MM.1S (cell line): ENCODE results near the gene PSKH1.

ENCODE experiments used
- DNase-seq: peaks from one replicate; pipeline ENCODE4 v3.0.0-alpha.2; 2015
- H2AFZ ChIP-seq: fragments of 300-600 bp; sonication (generic); 2 replicates; pipeline ENCODE4 v1.6.0; 2016; ENCODE audit warnings: antibody characterized with exemption, low read length
- H3F3A ChIP-seq: fragments of 300-600 bp; sonication (generic); 2 replicates; pipeline ENCODE4 v1.6.1; 2016; ENCODE audit warnings: mild to moderate bottlenecking, antibody characterized with exemption, low read length, moderate library complexity, mixed read lengths; ENCODE audit not compliant: insufficient read depth
- H3K27ac ChIP-seq: fragments of 300-600 bp; sonication (generic); 2 replicates; pipeline ENCODE4 v1.5.1; 2016; ENCODE audit warnings: mild to moderate bottlenecking, low read length
- H3K27me3 ChIP-seq: fragments of 300-600 bp; sonication (generic); replicated peaks from 2 replicates; pipeline ENCODE4 v1.6.0; 2016; ENCODE audit warnings: low read length; ENCODE audit not compliant: insufficient read depth
- H3K36me3 ChIP-seq: fragments of 300-600 bp; sonication (generic); replicated peaks from 2 replicates; pipeline ENCODE4 v1.6.1; 2016; ENCODE audit warnings: mild to moderate bottlenecking, low read length, mixed read lengths; ENCODE audit not compliant: insufficient read depth
- H3K4me1 ChIP-seq: fragments of 300-600 bp; sonication (generic); 2 replicates; pipeline ENCODE4 v1.6.1; 2016; ENCODE audit warnings: low read length, mixed read lengths
- H3K4me2 ChIP-seq: fragments of 300-600 bp; sonication (generic); 2 replicates; pipeline ENCODE4 v1.6.0; 2016; ENCODE audit warnings: low read depth, low read length
- H3K4me3 ChIP-seq: fragments of 300-600 bp; sonication (generic); 2 replicates; pipeline ENCODE4 v1.5.1; 2016; ENCODE audit warnings: low read length, mixed read lengths
- H3K79me2 ChIP-seq: fragments of 300-600 bp; sonication (generic); 2 replicates; pipeline ENCODE4 v1.6.1; 2016; ENCODE audit warnings: mixed run types, low read length, mixed read lengths
- H3K9ac ChIP-seq: fragments of 300-600 bp; sonication (generic); 2 replicates; pipeline ENCODE4 v1.6.1; 2016; ENCODE audit warnings: low read length, mixed read lengths
- H3K9me2 ChIP-seq: fragments of 300-600 bp; sonication (generic); replicated peaks from 2 replicates; pipeline ENCODE4 v1.6.1; 2016; ENCODE audit warnings: mild to moderate bottlenecking, low read length, mixed read lengths; ENCODE audit not compliant: insufficient read depth
- H3K9me3 ChIP-seq: fragments of 300-600 bp; sonication (generic); replicated peaks from 2 replicates; pipeline ENCODE4 v1.6.1; 2016; ENCODE audit warnings: mild to moderate bottlenecking, low read length, mixed read lengths; ENCODE audit not compliant: insufficient read depth
- H4K20me1 ChIP-seq: fragments of 300-600 bp; sonication (generic); 2 replicates; pipeline ENCODE4 v1.6.1; 2016; ENCODE audit warnings: mild to moderate bottlenecking, low read length, moderate library complexity, mixed read lengths; ENCODE audit not compliant: insufficient read depth
- CTCF ChIP-seq: fragments of 300-600 bp; sonication (generic); IDR thresholded peaks from 2 replicates; pipeline ENCODE4 v1.5.1; 2016; ENCODE audit warnings: antibody characterized with exemption, low read length, mixed read lengths
- EZH2 ChIP-seq: fragments of 300-600 bp; sonication (generic); optimal IDR thresholded peaks from 2 replicates; pipeline ENCODE3; 2017; ENCODE audit warnings: low read depth, mild to moderate bottlenecking, antibody characterized with exemption, low read length, mixed read lengths
- EZH2phosphoT487 ChIP-seq: fragments of 300-600 bp; sonication (generic); IDR thresholded peaks from 2 replicates; pipeline ENCODE4 v1.6.1; 2018; ENCODE audit warnings: antibody characterized with exemption, low read length

The PSKH1 gene

GRCh38 chr16:67961551-67961957 is 68.5 kb downstream of the PSKH1 start:
- no peak for TF ChIP-seq EZH2phosphoT487
- no peak for TF ChIP-seq EZH2
- no peak for TF ChIP-seq CTCF
- H3K9me3 ChIP-seq = no peaks in the 10 kb centered on the region

GRCh38 chr16:67962135-67962534 is 69.1 kb downstream of the PSKH1 start:
- no peak for DNase-seq
- peaks cover 31% of the 10 kb centered on the region for H3K4me1 ChIP-seq
- H3F3A ChIP-seq = peaks cover 15% of the 10 kb centered on the region
- H4K20me1 ChIP-seq = no peaks in the 10 kb centered on the region
- no peak overlapping the region for H3K9ac ChIP-seq
- no peak overlapping the region for H3K27ac ChIP-seq
- no peak overlapping the region for H2AFZ ChIP-seq
- no peaks in the 10 kb centered on the region for H3K9me2 ChIP-seq
- H3K36me3 ChIP-seq = no peaks in the 10 kb centered on the region
- H3K27me3 ChIP-seq = no peaks in the 10 kb centered on the region
- H3K79me2 ChIP-seq = peaks cover 13% of the 10 kb centered on the region
- no peak overlapping the region for H3K4me2 ChIP-seq
- TF ChIP-seq EZH2phosphoT487 (no peak), CTCF (no peak)
- no peak overlapping the region for H3K4me3 ChIP-seq
- no peaks in the 10 kb centered on the region for H3K9me3 ChIP-seq

More at GRCh38 chr16:67961551-67961957, 68.5 kb downstream of the PSKH1 start:
- peaks cover 15% of the 10 kb centered on the region for H3F3A ChIP-seq
- no peak overlapping the region for H2AFZ ChIP-seq
- no peaks in the 10 kb centered on the region for H3K27me3 ChIP-seq
- H3K27ac ChIP-seq = no peak overlapping the region
- no peaks in the 10 kb centered on the region for H3K9me2 ChIP-seq
- H3K36me3 ChIP-seq = no peaks in the 10 kb centered on the region
- peaks cover 26% of the 10 kb centered on the region for H3K4me1 ChIP-seq
- H4K20me1 ChIP-seq = no peaks in the 10 kb centered on the region
- peaks cover 8% of the 10 kb centered on the region for H3K79me2 ChIP-seq
- H3K4me2 ChIP-seq = no peak overlapping the region
- no peak for DNase-seq
- H3K4me3 ChIP-seq = no peak overlapping the region
- H3K9ac ChIP-seq = no peak overlapping the region

GRCh38 chr16:67963292-67963661 is 70.2 kb downstream of the PSKH1 start:
- H3K4me2 ChIP-seq = no peak overlapping the region
- no peak for DNase-seq
- H3K79me2 ChIP-seq = peaks cover 22% of the 10 kb centered on the region
- peaks cover 37% of the 10 kb centered on the region for H3K4me1 ChIP-seq
- no peak overlapping the region for H3K4me3 ChIP-seq
- TF ChIP-seq EZH2 (no peak), EZH2phosphoT487 (no peak), CTCF (no peak)
- H3K27me3 ChIP-seq = no peaks in the 10 kb centered on the region
- H3K36me3 ChIP-seq = no peaks in the 10 kb centered on the region
- no peak overlapping the region for H3K27ac ChIP-seq
- H3K9me2 ChIP-seq = no peaks in the 10 kb centered on the region
- H2AFZ ChIP-seq = no peak overlapping the region
- peaks cover 15% of the 10 kb centered on the region for H3F3A ChIP-seq
- H3K9ac ChIP-seq = no peak overlapping the region
- no peaks in the 10 kb centered on the region for H3K9me3 ChIP-seq
- no peaks in the 10 kb centered on the region for H4K20me1 ChIP-seq
